ENCODE measurements around the gene STRIP2.
A peak's percentile ranks its signal among the peaks of the same experiment; 100 is the strongest.
"Not testable (repeated sequence)": the region's sequence is repeated elsewhere in the genome, so short reads cannot be mapped to it uniquely, and the experiment has no call there.

Gene STRIP2

GRCh38 chr7:129401228-129401966 lies 32.8 kb upstream of the STRIP2 start:
- no peak for TF ChIP-seq CTCF (IDR thresholded peaks at IDR 0.05; ENCODE audit: extremely low read depth, missing control alignments)
- DNase-seq (ENCODE audit: low spot score), result no peak

GRCh38 chr7:129401967-129402860 lies 32.0 kb upstream of the STRIP2 start:
- peak; percentile 13 for DNase-seq (ENCODE audit: low spot score)
- TF ChIP-seq CTCF (IDR thresholded peaks at IDR 0.05; ENCODE audit: extremely low read depth, missing control alignments), result no peak

GRCh38 chr7:129405527-129405926 lies 28.7 kb upstream of the STRIP2 start:
- peak; percentile 19 for DNase-seq (ENCODE audit: low spot score)
- TF ChIP-seq CTCF (IDR thresholded peaks at IDR 0.05; ENCODE audit: extremely low read depth, missing control alignments), result no peak

GRCh38 chr7:129410238-129410637 lies 24.0 kb upstream of the STRIP2 start:
- DNase-seq (ENCODE audit: low spot score), result not testable (repeated sequence)

- no peak for DNase-seq (ENCODE audit: low spot score)
- no peak for TF ChIP-seq CTCF (IDR thresholded peaks at IDR 0.05; ENCODE audit: extremely low read depth, missing control alignments)
Measured at GRCh38 chr7:129412501-129412900, 21.7 kb upstream of the STRIP2 start.

GRCh38 chr7:129417073-129417472 lies 17.2 kb upstream of the STRIP2 start:
- no peak for DNase-seq (ENCODE audit: low spot score)

GRCh38 chr7:129421717-129422250 lies 12.4 kb upstream of the STRIP2 start:
- DNase-seq (ENCODE audit: low spot score), result no peak
- no peak for TF ChIP-seq CTCF (IDR thresholded peaks at IDR 0.05; ENCODE audit: extremely low read depth, missing control alignments)

More at GRCh38 chr7:129417073-129417472, 17.2 kb upstream of the STRIP2 start:
- TF ChIP-seq CTCF (IDR thresholded peaks at IDR 0.05; ENCODE audit: extremely low read depth, missing control alignments), result no peak
